Heart left ventricle (tissue), 16 donors: Measurements from ENCODE around the gene SPEF1. TPM values are rescaled to one million over a fixed set of nuclear protein-coding genes. Genes with fewer than 3 reads are reported as not detected.

Source experiments
- ATAC-seq, 4 donors: fragments of 200-7000 bp; cut with Tn5 transposase; one replicate each; pipeline ENCODE4 v1.9.1; 2020 to 2022; ENCODE audit warnings: moderate library complexity in 4 of 4, mild to moderate bottlenecking in 3 of 4, moderate number of reproducible peaks in 1 of 4
- DNase-seq, 5 donors: peaks; one replicate each; pipeline ENCODE4 v3.0.0-alpha.2; 2020
- H3K27ac ChIP-seq, 12 donors: fragments of 200-600 bp; sonication (generic) in 4 of 12; one replicate each; pipeline versions ENCODE4 v1.5.0 to v1.8.0; 2016 to 2022; ENCODE audit warnings: mild to moderate bottlenecking in 2 of 12
- H3K27me3 ChIP-seq, 9 donors: fragments of 200-600 bp; sonication (generic) in 2 of 9; one replicate each; pipeline versions ENCODE4 v1.5.1 to v1.8.0; 2016 to 2022; ENCODE audit warnings: mild to moderate bottlenecking in 3 of 9
- H3K36me3 ChIP-seq, 9 donors: fragments of 200-600 bp; sonication (generic) in 2 of 9; one replicate each; pipeline versions ENCODE4 v1.5.0 to v1.8.0; 2018 to 2022; ENCODE audit warnings: mild to moderate bottlenecking in 2 of 9
- H3K4me1 ChIP-seq, 12 donors: fragments of 200-600 bp; sonication (generic) in 4 of 12; one replicate each; pipeline versions ENCODE4 v1.5.0 to v1.8.0; 2016 to 2022; ENCODE audit warnings: mild to moderate bottlenecking in 3 of 12
- H3K4me3 ChIP-seq, 12 donors: fragments of 200-600 bp; sonication (generic) in 4 of 12; one replicate each; pipeline versions ENCODE4 v1.5.0 to v1.8.0; 2017 to 2022; ENCODE audit warnings: mild to moderate bottlenecking in 9 of 12, moderate library complexity in 4 of 12
- H3K9me3 ChIP-seq, 12 donors: fragments of 200-600 bp; sonication (generic) in 4 of 12; one replicate each; pipeline versions ENCODE4 v1.5.0 to v1.8.0; 2016 to 2022; ENCODE audit warnings: mild to moderate bottlenecking in 1 of 12
- CTCF ChIP-seq, 12 donors: fragments of 200-600 bp; sonication (generic) in 4 of 12; IDR thresholded peaks; one replicate each; pipeline versions ENCODE4 v1.5.0 to v1.8.0; 2018 to 2022; ENCODE audit warnings: antibody characterized with exemption in 12 of 12, mild to moderate bottlenecking in 5 of 12
- POLR2A ChIP-seq, 2 donors: fragments of 450-650 bp; IDR thresholded peaks; one replicate each; pipeline ENCODE4 v1.6.1; 2017; ENCODE audit warnings: antibody characterized with exemption in 2 of 2, mild to moderate bottlenecking in 2 of 2, moderate library complexity in 2 of 2
- WGBS, 4 donors: extraction: QIAGEN DNeasy Blood & Tissue Kit in 2 of 4; methylation state at CpG; one replicate each; pipeline versions ENCODE4 v1.1.5 to v1.1.7; 2013 to 2018; 5-methylcytosine and 5-hydroxymethylcytosine counted together
- intact Hi-C, 10 donors: fragments of 100-400 bp; cut with DNase I; formaldehyde crosslinking; loops; one replicate each; pipeline versions ENCODE4 v1.11.1 to v1.14.2; 2022
- polyA plus RNA-seq, 2 donors: library from polyadenylated mRNA; stranded (reverse); fragments of 200-250 nt; gene quantifications; one replicate each; pipeline ENCODE4 v1.2.3, GENCODE V29; 2013
- total RNA-seq, 9 donors: library from RNA; depleted of rRNA in 2 of 9; stranded (reverse); fragments of >200 nt in 2 of 9; fragmentation: NEBNext Ultra II Directional in 3 of 9; extraction: Animal tissue kit (Norgen Biotek cat#: 25700) in 3 of 9; gene quantifications; one replicate each; pipeline versions ENCODE4 v1.1.0 to v1.2.4, GENCODE V29; 2016 to 2023
- donor health status: ischemic (EF 13 %, LVEDD 7.1; RV severe dilation, severe dysfunction).
- donor health status: healthy with polysubstance abuse.
- donor health status: DM: no; HTN: yes; CAD: no.
- donor health status: DM: no; HTN: no; CAD: no.
- donor health status: ischemic (EF 25% LVEDD 6.9; RV normal size, moderate dysfunction).
- donor health status: ischemic (EF 25% LVEDD 5.7; RV mildly dilated, moderate dysfunction).
- donor health status: healthy.
- donor health status: DM: yes; HTN: yes; CAD: no.
- donor health status: ischemic (EF 35%, LVEDD 5.7; RV mildly dilated, moderate dysfunction).
- donor health status: nonischemic (EF 11% LVEDD 7.7; RV severe dilation, severe dysfunction).
- donor health status: DM: yes; HTN: yes; CAD: no.
- donor health status: PGD.
- donor health status: ischemic (EF 29% LVEDD 5.4; RV normal size, mild dysfunction).
- donor health status: nonischemic (EF 23%, LVEDD 6.1; RV moderate dilation, normal function).

Gene SPEF1
- total and polyA plus RNA-seq, 11 donors = 0.11 to 0.65 (median 0.19) TPM; not detected in 5

GRCh38 chr20:3745686-3746173 is 35.5 kb downstream of the SPEF1 start:
- H3K27me3 ChIP-seq = peaks cover 0 to 13% (median 0%) of the 10 kb centered on the region in 9 donors
- TF ChIP-seq POLR2A (IDR thresholded peaks at IDR 0.05) (no peak), CTCF (IDR thresholded peaks at IDR 0.05) (no peak)
- H3K36me3 ChIP-seq = peaks cover 0 to 71% (median 34%) of the 10 kb centered on the region in 9 donors
- H3K27ac ChIP-seq = no peak overlapping the region
- H3K9me3 ChIP-seq = no peaks in the 10 kb centered on the region
- DNase-seq = peak in 1 of 5 donors; percentile 16
- H3K4me3 ChIP-seq = no peak overlapping the region
- peaks cover 0 to 38% (median 8%) of the 10 kb centered on the region in 12 donors for H3K4me1 ChIP-seq
- no peak for ATAC-seq
- intact Hi-C loops = no loop called here
- 71 to 82% (median 75%) methylated on average over 11 of the region's 11 CpGs for WGBS, 4 donors

- intact Hi-C loops = no loop called here
- H3K9me3 ChIP-seq = no peaks in the 10 kb centered on the region
- WGBS, 4 donors = 32 to 44% (median 39%) methylated on average over 38 to 45 of the region's 45 CpGs
- peak overlapping the region in 2 of 12 donors; percentile 1 to 28 for H3K4me3 ChIP-seq
- H3K27me3 ChIP-seq = peaks cover 0 to 13% (median 0%) of the 10 kb centered on the region in 9 donors
- H3K4me1 ChIP-seq = peaks cover 0 to 40% (median 14%) of the 10 kb centered on the region in 12 donors
- TF ChIP-seq POLR2A (IDR thresholded peaks at IDR 0.05) = no peak
- TF ChIP-seq CTCF (IDR thresholded peaks at IDR 0.05) = no peak
- ATAC-seq (peak; percentile 21 to 74 (median 60)), DNase-seq (peak; percentile 53 to 83 (median 69))
- H3K36me3 ChIP-seq = peaks cover 0 to 64% (median 27%) of the 10 kb centered on the region in 9 donors
- peak overlapping the region in 7 of 12 donors; percentile 6 to 31 (median 13) for H3K27ac ChIP-seq
Measured at GRCh38 chr20:3744806-3745685, 36.2 kb downstream of the SPEF1 start.

- TF ChIP-seq CTCF (IDR thresholded peaks at IDR 0.05) = no peak
- no peak for TF ChIP-seq POLR2A (IDR thresholded peaks at IDR 0.05)
- Histone ChIP-seq H3K27ac (peak overlapping the region in 5 of 12 donors; percentile 2 to 31 (median 22)), H3K27me3 (peaks cover 0 to 13% (median 0%) of the 10 kb centered on the region in 9 donors), H3K9me3 (no peaks in the 10 kb centered on the region), H3K4me3 (no peak overlapping the region), H3K36me3 (peaks cover 0 to 56% (median 20%) of the 10 kb centered on the region in 9 donors), H3K4me1 (peaks cover 0 to 41% (median 21%) of the 10 kb centered on the region in 12 donors)
- DNase-seq (no peak), ATAC-seq (no peak)
- 81 to 98% (median 90%) methylated on average over 1 of the region's 1 CpG for WGBS, 4 donors
- intact Hi-C loops = no loop called here
Measured at GRCh38 chr20:3744037-3744436, 37.2 kb downstream of the SPEF1 start.

- H3K27ac ChIP-seq = no peak overlapping the region
- TF ChIP-seq CTCF (IDR thresholded peaks at IDR 0.05) (no peak), POLR2A (IDR thresholded peaks at IDR 0.05) (no peak)
- H3K9me3 ChIP-seq = no peaks in the 10 kb centered on the region
- H3K4me3 ChIP-seq = no peak overlapping the region
- ATAC-seq (no peak), DNase-seq (no peak)
- 72 to 97% (median 75%) methylated on average over 2 of the region's 2 CpGs for WGBS, 4 donors
- H3K27me3 ChIP-seq = peaks cover 0 to 13% (median 0%) of the 10 kb centered on the region in 9 donors
- H3K4me1 ChIP-seq = peaks cover 0 to 49% (median 23%) of the 10 kb centered on the region in 12 donors
- peaks cover 0 to 48% (median 17%) of the 10 kb centered on the region in 9 donors for H3K36me3 ChIP-seq
- intact Hi-C loops = no loop called here
Measured at GRCh38 chr20:3743251-3743650, 38.0 kb downstream of the SPEF1 start.
